ENCODE results near the gene MED15.

Gene MED15

GRCh38 chr22:20572132-20572802 lies 64.9 kb downstream of the MED15 start:
- H3K27ac ChIP-seq, result no peak overlapping the region
- TF ChIP-seq CTCF (IDR thresholded peaks at IDR 0.05) (no peak), ZFX (IDR thresholded peaks at IDR 0.05; ENCODE audit: borderline replicate concordance) (no peak)

- H3K27ac ChIP-seq, result no peak overlapping the region
- TF ChIP-seq CTCF (IDR thresholded peaks at IDR 0.05) (no peak), ZFX (IDR thresholded peaks at IDR 0.05; ENCODE audit: borderline replicate concordance) (no peak)
Measured at GRCh38 chr22:20573176-20573832, 65.9 kb downstream of the MED15 start.

GRCh38 chr22:20573833-20574615 lies 66.6 kb downstream of the MED15 start:
- H3K27ac ChIP-seq, result no peak overlapping the region
- TF ChIP-seq CTCF (IDR thresholded peaks at IDR 0.05) (no peak), ZFX (IDR thresholded peaks at IDR 0.05; ENCODE audit: borderline replicate concordance) (no peak)

GRCh38 chr22:20574920-20575353 lies 67.5 kb downstream of the MED15 start:
- TF ChIP-seq ZFX (IDR thresholded peaks at IDR 0.05; ENCODE audit: borderline replicate concordance), result no peak
- TF ChIP-seq CTCF (IDR thresholded peaks at IDR 0.05), result no peak

GRCh38 chr22:20575724-20576444 lies 68.5 kb downstream of the MED15 start:
- TF ChIP-seq CTCF (IDR thresholded peaks at IDR 0.05) (no peak), ZFX (IDR thresholded peaks at IDR 0.05; ENCODE audit: borderline replicate concordance) (no peak)
- H3K27ac ChIP-seq, result no peak overlapping the region

More at GRCh38 chr22:20574920-20575353, 67.5 kb downstream of the MED15 start:
- H3K27ac ChIP-seq, result no peak overlapping the region

GRCh38 chr22:20576445-20576816 lies 69.0 kb downstream of the MED15 start:
- TF ChIP-seq CTCF (IDR thresholded peaks at IDR 0.05) (no peak), ZFX (IDR thresholded peaks at IDR 0.05; ENCODE audit: borderline replicate concordance) (no peak)
- H3K27ac ChIP-seq, result no peak overlapping the region

Measured in 22Rv1 (cell line).